Hematopoietic multipotent progenitor cell treated with erythropoietin and hydrocortisone succinate and interleukin-3 and kit ligand, for 15 days (in vitro differentiated cells): Measurements from ENCODE around the gene SLC25A44.
"Not testable (repeated sequence)": the region's sequence is repeated elsewhere in the genome, so short reads cannot be mapped to it uniquely, and the experiment has no call there.

Experiments
- DNase-seq: peaks from one replicate; pipeline ENCODE4 v3.0.0-alpha.2; 2015; ENCODE audit warnings: low spot score

Gene SLC25A44

DNA sequence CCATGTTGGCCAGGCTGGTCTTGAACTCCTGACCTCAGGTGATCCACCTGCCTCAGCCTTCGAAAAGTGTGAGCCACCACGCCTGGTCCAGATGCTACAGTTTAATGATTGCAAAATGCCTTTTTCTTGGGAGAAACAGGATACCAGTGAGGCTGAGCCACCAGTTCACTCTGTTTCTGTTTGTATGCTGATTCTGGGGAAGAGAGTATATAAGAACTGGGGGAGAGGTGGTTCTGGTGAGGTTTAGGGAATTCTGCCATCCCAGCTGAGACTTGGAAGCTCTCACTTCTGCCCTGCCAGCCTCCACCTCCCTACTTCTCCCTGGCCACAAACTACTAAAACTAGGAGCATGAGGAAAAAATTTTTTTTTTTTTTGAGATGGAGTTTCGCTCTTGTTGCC, 10.8 kb downstream of the SLC25A44 start:
- DNase-seq: no peak

DNA sequence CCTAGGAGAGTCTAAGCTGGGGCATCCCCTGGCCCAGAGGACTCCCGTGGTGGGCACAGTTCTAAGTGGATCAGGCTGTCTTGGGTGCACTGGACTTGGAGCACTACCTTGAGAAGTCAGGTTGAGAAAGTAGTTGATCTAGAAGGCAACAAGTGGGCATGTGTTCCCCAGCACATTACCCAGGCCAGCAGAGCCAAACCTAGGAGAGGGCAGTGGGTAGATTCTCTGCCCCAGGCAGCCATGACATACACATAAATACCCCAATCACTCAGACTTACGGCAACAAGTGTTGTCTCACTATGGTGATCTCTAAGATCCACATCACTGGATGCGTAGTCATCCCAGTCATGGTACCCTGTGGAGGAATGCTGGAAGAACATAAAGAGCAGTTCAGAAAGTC, 17.3 kb downstream of the SLC25A44 start:
- DNase-seq: no peak

DNA sequence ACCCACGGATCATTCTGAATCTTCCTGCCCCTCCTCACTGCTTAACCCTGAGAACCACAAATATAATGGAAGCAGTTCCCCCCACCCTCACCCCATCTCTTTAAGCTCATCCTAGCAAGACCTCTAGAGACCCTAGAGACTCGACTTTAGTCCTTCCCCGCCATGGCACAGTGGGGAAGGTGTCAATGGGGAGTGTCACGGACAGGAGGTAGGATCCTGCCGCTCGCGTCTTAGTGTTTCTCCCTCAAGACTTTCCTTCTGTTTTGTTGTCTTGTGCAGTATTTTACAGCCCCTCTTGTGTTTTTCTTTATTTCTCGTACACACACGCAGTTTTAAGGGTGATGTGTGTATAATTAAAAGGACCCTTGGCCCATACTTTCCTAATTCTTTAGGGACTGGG, 18.2 kb downstream of the SLC25A44 start:
- no peak for DNase-seq

DNA sequence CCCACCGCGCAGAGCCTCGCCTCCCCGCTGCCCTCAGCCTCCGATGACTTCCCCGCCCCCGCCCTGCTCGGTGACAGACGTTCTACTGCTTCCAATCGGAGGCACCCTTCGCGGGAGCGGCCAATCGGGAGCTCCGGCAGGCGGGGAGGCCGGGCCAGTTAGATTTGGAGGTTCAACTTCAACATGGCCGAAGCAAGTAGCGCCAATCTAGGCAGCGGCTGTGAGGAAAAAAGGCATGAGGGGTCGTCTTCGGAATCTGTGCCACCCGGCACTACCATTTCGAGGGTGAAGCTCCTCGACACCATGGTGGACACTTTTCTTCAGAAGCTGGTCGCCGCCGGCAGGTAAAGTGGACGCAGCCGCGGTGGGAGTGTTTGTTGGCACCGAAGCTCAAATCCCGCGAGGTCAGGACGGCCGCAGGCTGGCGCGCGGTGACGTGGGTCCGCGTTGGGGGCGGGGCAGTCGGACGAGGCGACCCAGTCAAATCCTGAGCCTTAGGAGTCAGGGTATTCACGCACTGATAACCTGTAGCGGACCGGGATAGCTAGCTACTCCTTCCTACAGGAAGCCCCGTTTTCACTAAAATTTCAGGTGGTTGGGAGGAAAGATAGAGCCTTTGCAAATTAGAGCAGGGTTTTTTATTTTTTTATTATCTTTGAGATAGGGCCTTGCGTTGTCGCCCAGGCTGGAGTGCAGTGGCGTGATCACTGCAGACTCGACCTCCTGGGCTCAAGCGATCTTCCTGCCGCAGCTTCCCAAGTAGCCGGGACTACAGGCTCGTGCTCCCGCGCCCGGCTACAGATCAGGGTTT, 19.1 kb downstream of the SLC25A44 start, which contains the start of gene PMF1:
PMF1 (plus strand) TSS at position 175 of the 811 bp plus-strand sequence; CDS start at position 184, 9 bp downstream.
- peak; percentile 96 for DNase-seq

DNA sequence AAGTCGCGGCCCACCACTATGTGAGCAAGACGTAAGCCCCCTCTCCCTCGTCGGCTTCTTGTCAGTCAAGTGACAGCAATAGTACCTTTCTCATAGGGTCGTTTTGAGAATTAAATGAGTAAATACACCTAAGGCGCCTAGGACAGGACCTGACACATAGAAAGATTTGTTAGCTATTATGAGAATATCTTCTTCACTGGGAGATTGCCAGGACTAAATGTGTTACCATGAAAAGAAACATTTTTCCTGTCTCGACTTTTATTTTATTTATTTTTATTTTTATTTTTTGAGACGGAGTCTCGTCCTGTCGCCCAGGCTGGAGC, 19.7 kb downstream of the SLC25A44 start:
- DNase-seq: no peak

DNA sequence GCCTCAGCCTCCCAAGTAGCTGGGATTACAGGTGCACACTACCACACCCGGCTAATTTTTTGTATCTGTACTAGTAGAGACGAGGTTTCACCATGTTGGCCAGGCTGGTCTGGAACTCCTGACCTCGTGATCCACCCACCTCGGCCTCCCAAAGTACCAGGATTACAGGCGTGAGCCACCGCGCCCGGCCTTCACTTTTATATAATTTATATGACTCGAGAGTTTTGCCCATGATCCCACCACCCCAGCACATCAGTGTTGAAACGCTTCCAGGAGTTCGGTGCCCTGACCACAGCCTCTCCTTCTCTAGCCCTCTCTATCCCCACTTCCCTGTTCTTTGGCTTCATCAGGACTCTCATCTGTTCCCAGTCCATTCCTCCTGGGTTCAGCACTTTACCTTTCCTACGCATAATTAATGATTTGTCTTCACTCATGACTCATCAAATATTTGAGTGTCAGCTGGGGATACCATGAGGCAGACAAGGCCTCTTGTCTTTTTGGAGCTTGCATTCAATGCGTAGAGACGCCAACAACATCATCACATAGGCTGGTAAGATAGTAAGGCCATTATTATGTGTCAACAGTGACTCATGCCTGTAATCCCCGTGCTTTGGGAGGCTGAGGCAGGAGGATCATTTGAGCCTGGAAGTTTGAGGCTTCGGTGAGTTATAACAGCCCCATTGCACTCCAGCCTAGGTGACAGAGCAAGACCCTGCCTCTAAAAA, 20.3 kb downstream of the SLC25A44 start:
- DNase-seq: peak; percentile 16

DNA sequence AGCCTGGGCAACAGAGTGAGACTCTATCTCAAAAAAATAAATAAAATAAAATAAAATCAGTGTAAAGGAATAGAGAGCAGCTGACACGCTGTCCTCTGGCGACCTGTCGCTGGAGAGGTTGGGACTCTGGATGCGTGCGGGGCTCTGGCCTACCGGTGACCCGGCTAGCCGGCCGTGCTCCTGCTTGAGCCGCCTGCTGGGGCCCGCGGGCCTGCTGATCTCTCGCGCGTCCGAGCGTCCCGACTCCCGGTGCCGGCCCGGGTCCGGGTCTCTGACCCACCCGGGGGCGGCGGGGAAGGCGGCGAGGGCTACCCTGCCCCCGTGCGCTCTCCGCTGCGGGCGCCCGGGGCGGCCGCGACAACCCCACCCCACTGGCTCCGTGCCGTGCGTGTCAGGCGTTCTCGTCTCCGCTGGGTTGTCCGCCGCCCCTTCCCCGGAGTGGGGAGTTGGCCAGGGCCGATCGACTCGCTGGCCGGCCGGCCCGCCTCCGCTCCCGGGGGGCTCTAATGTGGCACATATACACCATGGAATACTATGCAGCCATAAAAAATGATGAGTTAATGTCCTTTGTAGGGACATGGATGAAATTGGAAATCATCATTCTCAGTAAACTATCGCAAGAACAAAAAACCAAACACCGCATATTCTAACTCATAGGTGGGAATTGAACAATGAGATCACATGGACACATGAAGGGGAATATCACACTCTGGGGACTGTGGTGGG, 22.6 kb downstream of the SLC25A44 start:
- not testable (repeated sequence) for DNase-seq

DNA sequence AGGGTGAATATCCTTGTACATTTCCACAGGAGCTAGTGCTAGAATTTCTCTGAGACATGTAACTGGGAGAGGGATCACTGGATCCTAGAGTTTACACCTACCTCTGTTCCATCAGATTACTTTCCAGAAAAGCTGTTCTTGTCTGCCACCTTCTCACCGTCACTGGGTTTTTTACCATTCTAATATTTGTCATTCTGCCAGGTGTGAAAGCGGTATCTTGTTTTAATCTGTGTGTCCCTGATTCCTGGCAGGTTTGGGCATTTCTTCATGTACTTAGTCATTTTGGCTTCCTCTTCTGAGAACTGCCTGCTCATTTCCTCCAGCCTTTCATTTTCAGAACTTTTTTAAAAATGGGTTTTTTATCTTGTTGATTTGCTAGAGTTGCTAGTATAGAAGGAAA, 24.0 kb downstream of the SLC25A44 start:
- no peak for DNase-seq

DNA sequence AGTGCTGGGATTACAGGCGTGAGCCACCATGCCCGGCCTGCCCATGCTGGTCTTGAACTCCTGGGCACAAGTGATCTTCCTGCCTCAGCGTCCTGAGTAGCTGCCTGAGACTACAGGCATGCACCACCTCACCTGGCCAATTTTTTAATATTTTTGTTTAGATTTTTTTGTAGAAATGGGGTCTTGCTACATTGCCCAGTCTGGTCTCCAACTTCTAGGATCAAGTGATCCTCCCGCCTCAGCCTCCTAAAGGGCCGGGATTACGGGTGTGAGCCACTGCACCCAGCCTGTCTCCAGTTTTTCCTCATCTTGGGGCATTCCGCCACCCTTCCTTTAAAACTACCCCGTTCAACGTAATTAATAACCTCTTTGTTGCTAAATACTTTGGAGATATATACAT, 26.3 kb downstream of the SLC25A44 start:
- no peak for DNase-seq

DNA sequence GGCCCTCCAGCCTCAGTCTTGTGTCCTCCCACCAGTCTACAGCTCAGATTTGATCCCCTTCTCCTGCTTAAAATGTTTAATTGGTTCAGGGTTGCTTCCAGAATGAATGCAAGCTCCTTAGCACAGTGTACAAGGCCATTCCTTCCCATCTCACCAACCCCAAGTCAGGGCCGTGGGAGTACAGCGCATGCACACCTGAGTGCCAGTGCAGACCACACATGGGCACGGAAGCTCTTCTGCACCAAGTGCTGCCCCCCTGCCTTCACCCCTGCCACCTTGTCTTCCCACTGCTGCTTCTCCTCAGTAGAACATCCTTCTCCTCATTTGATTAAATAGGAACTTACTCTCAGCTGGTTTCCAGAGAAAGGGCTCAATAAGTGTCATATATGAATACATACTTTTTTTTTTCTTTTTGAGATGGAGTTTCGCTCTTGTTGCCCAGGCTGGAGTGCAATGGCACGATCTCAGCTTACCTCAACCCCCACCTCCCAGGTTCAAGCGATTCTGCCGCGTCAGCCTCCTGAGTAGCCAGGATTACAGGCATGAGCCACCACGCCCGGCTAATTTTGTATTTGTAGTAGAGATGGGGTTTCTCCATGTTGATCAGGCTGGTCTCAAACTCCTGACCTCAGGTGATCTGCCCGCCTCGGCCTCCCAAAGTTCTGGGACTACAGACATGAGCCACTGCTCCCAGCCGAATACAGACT, 28.2 kb downstream of the SLC25A44 start:
- no peak for DNase-seq

DNA sequence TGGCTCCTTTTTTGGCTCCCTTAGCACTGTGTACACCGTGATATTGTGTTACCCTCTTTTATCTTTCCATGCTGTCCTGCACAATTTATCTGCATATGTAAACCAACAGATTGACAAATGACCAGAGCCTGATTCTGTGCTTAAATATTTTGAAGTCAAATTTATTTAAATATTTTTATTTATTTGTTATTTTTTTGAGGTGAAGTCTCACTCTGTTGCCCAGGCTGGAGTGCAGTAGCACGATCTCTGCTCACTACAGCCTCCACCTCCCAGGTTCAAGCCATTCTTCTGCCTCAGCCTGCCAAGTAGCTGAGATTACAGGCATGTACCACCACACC, 31.7 kb downstream of the SLC25A44 start:
- DNase-seq: no peak

DNA sequence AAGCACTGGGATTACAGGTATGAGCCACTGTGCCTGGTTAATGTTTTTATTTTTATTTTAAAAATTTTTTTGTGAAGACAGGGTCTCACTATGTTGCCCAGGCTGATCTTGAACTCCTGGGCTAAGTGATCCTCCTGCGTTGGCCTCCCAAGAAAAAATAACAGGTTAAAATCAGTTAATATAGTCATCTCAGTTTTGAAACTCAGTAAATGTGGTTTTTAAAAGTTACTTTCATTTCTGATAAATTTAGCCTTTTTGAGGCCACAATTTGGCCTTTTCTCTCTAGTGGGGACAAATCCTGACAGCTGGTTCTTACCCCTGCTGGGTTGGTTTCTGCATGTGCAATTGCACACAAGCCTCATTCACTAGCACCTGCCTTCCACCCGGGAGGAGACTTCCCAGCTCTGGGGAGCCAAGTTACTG, 32.2 kb downstream of the SLC25A44 start:
- DNase-seq: no peak

DNA sequence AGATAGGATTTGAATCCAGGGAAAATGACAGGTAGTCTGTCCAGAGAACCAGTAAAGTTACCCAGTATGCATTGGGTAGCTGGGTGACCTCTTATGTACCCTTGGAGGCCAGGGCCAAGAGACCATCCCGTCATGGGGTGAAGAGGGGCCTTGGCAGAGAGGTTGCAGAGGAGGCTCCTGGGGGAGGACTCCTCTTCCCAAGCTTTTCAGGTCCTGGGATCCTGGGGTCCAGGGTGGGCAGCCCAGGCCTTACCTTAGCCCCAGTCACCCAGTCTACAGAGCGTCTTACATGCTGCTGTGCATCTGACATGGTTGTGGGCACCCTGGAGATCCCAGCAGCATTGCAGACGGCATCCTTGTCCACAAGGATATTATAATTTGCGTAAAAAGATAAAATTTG, 32.9 kb downstream of the SLC25A44 start:
- DNase-seq: no peak

DNA sequence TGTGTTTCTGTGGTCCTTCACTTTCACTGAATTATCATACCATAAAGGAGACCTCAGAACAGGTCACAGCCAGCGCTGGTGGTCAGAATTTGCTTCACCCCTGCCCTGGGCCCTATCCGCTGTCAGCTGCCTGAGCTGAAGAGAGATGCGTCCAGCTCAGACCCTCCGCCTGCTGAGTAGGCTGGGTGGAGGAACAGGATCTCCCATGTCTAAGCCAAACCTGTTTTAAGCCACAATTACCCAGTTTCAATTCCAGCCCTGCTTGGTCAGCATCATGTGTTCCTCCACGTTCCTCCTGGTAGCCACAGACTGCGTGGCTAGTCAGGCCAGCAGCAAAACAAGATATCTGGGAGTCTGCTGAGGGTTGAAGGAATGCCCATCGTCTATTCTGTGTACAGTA, 34.6 kb downstream of the SLC25A44 start:
- DNase-seq: no peak

DNA sequence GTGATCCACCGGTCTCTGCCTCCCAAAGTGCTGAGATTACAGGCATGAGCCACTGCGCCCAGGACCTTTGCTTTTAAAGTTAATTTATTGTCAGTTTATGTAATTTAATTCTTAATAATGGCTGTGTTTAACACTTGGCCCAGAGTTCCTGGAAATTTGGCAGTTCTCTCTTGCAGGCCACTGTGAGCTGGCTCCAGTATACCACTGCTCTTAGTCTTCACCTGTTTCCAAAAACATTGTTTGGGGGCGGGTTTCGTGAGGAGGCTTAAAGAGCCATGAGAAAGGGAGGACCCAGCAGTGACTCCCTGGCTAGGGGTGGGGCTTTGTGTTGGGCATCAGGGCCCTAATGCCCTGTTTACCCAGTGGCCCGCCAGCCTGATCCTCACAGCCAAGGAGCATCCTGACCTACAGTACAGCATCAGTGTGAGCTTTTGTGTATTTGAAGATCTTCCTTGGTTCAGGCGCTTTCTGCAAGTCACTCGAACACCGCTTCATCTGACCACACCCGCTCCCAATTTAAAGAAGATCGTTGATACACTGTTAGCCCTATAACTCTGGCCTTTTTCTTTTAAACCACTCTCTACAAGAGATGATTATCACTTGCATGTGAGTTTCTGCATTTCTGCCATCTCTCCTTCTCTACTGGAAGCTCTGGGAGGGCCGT, 36.0 kb downstream of the SLC25A44 start:
- DNase-seq: peak; percentile 56

DNA sequence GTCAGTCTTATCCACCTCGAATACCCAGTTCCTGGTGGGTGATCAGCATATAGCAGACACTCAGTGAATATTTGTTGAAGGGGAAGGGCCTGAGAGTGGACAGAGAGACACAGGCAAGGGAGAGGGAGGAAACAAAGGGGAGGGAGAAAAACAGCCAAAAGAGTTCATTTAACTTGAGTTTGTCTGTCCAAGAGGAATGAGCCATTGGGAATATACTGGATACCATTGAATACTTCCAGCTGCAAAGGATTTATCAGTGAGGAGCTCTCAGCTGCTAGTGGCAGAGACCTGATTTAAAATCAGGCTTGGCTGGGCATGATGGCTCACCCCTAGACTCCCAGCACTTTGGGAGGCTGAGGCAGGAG, 36.6 kb downstream of the SLC25A44 start:
- no peak for DNase-seq

DNA sequence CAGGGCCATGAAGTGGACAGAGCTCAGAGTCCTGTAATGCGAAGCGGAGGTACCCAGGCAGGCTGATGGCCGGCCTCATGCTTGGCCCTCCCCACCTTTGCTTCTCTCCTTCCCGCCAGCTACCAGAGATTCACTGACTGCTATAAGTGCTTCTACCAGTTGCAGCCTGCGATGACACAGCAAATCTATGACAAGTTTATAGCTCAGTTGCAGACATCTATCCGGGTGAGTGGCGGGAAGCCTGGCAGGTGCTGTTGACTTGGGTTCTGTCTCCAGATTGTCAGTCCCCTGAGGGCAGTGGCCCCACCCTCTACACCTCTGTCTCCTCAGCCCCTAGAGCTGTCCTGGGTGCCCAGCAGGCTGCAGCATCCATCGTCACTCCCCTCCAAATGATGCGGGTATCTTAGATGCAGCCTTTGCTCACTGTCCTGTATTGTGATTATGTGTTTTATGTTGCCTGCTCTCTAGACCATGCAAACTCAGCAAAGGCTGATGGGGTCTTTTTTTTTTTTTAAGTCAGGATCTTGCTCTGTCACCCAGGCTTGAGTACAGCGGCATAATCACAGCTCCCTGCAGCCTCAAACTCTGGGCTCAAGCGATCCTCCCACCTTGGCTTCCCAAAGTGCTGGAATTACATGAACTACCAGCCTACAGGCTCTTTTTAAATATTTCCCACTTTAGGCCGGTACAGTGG, 38.4 kb downstream of the SLC25A44 start:
- DNase-seq: no peak

DNA sequence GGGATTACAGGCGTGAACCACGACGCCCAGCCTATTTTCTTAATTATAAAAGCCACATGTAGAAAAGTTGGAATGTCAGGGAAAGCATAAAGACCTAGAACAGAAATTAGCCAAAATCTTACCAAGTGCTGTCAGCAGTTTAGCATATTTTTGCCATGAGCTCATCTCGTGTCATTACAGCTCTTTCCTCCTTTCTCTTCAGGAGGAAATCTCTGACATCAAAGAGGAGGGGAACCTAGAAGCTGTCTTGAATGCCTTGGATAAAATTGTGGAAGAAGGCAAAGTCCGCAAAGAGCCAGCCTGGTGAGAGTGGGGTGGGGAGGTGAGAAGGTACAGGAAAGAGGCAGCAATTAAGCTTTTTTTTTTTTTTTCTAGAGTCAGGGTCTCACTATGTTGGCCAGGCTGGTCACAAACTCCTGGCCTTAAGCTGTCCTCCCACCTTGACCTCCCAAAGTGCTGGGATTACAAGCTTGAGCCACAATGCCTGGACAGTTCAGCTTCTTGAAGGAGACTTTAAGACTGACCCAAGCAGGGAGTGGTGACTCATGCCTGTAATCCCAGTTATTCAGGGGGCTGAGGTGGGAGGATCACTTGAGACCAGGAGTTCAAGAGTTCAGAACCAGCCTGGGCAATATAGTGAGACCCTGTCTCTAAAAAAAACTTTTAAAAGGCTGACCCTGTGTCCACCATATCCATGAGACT, 39.7 kb downstream of the SLC25A44 start:
- DNase-seq: no peak

DNA sequence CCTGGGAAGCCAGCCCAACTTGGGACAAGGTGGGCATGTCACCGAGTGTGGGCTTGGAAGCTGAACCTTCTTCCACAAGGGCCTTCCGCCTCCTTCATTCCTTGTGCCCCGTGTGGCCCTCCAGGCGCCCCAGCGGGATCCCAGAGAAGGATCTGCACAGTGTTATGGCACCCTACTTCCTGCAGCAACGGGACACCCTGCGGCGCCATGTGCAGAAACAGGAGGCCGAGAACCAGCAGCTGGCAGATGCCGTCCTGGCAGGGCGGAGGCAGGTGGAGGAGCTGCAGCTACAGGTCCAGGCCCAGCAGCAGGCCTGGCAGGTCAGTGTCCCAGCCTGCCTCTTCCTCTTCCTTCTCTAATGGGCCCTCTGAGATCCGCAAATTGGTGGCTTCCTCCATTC, 42.3 kb downstream of the SLC25A44 start:
- DNase-seq: no peak

DNA sequence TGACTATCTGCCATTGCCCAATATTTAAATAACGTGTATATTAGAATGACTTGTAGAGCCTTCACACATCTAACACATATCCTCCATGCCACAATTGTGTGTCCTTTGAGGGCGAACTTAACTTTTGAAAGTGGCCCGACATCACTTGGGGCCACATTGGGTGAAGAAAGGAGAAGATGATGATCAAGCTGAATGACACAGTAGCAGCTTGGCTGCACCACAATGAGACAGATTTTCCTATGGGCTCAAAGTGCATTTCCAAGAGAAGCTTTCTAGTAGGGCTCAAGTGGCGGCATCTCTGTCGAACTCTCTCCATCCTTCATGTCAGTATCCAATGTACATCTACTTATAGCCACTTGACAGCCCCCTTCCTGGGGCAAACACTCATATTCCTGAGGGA, 44.3 kb downstream of the SLC25A44 start:
- DNase-seq: no peak
